Mucosa of descending colon (tissue), 3 donors: ENCODE results near the gene UBE2S. TPM values are rescaled to one million over a fixed set of nuclear protein-coding genes. Genes with fewer than 3 reads are reported as not detected.

Experiments used
- ATAC-seq: fragments of 200-7000 bp; cut with Tn5 transposase; one replicate; pipeline ENCODE4 v1.9.1; 2020; ENCODE audit warnings: mild to moderate bottlenecking, moderate library complexity
- DNase-seq, 3 donors: peaks; one replicate each; pipeline ENCODE4 v3.0.0-alpha.2; 2020
- H3K36me3 ChIP-seq: fragments of 200-600 bp; one replicate; pipeline ENCODE4 v1.8.0; 2021; ENCODE audit warnings: low read depth, mild to moderate bottlenecking
- H3K4me1 ChIP-seq: fragments of 200-600 bp; one replicate; pipeline ENCODE4 v1.8.0; 2021; ENCODE audit warnings: low read depth, mild to moderate bottlenecking
- H3K4me3 ChIP-seq: fragments of 200-600 bp; one replicate; pipeline ENCODE4 v1.8.0; 2021; ENCODE audit warnings: mild to moderate bottlenecking
- H3K9me3 ChIP-seq: fragments of 200-600 bp; one replicate; pipeline ENCODE4 v1.8.0; 2021; ENCODE audit warnings: mild to moderate bottlenecking
- CTCF ChIP-seq: fragments of 200-600 bp; IDR thresholded peaks from one replicate; pipeline ENCODE4 v1.8.0; 2022; ENCODE audit warnings: antibody characterized with exemption, mild to moderate bottlenecking
- intact Hi-C, 2 donors: fragments of 100-400 bp; cut with DNase I in 1 of 2; cut with micrococcal nuclease in 1 of 2; formaldehyde crosslinking; loops; one replicate each; pipeline versions ENCODE4 v1.11.0 to v1.11.1; 2022; cut with DNase I, micrococcal nuclease
- total RNA-seq, 3 donors: library from RNA; stranded (reverse); fragmentation: NEBNext Ultra II Directional in 2 of 3; extraction: Animal tissue kit (Norgen Biotek cat#: 25700) in 2 of 3; gene quantifications; one replicate each; pipeline versions ENCODE4 v1.2.1 to v1.2.4, GENCODE V29; 2021 to 2023
- donor health status: DM: no; HTN: no; CAD: no; lungs with moderate emphysema.
- donor health status: DM: no; HTN: no; CAD: no.
- donor health status: DM: no; HTN: yes; CAD: no.

UBE2S gene
- total RNA-seq, 3 donors from 2014 or later = 14.0 to 41.6 (median 23.0) TPM

- H3K4me1 ChIP-seq = peaks cover 9% of the 10 kb centered on the region
- no peak for TF ChIP-seq CTCF
- no peak overlapping the region for H3K4me3 ChIP-seq
- intact Hi-C loops = no loop called here
- no peak for ATAC-seq
- H3K36me3 ChIP-seq = no peaks in the 10 kb centered on the region
- DNase-seq = no peak
- no peaks in the 10 kb centered on the region for H3K9me3 ChIP-seq
Observed at GRCh38 chr19:55392820-55393761, 14.5 kb downstream of the UBE2S start.

- intact Hi-C loops = no loop called here
- no peak for DNase-seq
- no peak for TF ChIP-seq CTCF
- Histone ChIP-seq H3K4me3 (no peak overlapping the region), H3K9me3 (no peaks in the 10 kb centered on the region), H3K4me1 (peaks cover 20% of the 10 kb centered on the region), H3K36me3 (no peaks in the 10 kb centered on the region)
- ATAC-seq = no peak
Observed at GRCh38 chr19:55391702-55392615, 15.6 kb downstream of the UBE2S start.

GRCh38 chr19:55391191-55391670, 16.4 kb downstream of the UBE2S start:
- peaks cover 24% of the 10 kb centered on the region for H3K4me1 ChIP-seq
- TF ChIP-seq CTCF = no peak
- intact Hi-C loops = no loop called here
- H3K9me3 ChIP-seq = no peaks in the 10 kb centered on the region
- ATAC-seq = no peak
- H3K36me3 ChIP-seq = no peaks in the 10 kb centered on the region
- H3K4me3 ChIP-seq = no peak overlapping the region
- no peak for DNase-seq

GRCh38 chr19:55390461-55390880, 17.1 kb downstream of the UBE2S start:
- Histone ChIP-seq H3K4me1 (peaks cover 24% of the 10 kb centered on the region), H3K36me3 (no peaks in the 10 kb centered on the region), H3K4me3 (no peak overlapping the region), H3K9me3 (no peaks in the 10 kb centered on the region)
- ATAC-seq (no peak), DNase-seq (no peak)
- intact Hi-C loops = no loop called here
- no peak for TF ChIP-seq CTCF
